MM.1S (cell line): ENCODE results near the gene C1QL4.

ENCODE experiments used
- CTCF ChIP-seq: fragments of 300-600 bp; sonication (generic); IDR thresholded peaks from 2 replicates; pipeline ENCODE4 v1.5.1; 2016; ENCODE audit warnings: antibody characterized with exemption, low read length, mixed read lengths
- EZH2 ChIP-seq: fragments of 300-600 bp; sonication (generic); optimal IDR thresholded peaks from 2 replicates; pipeline ENCODE3; 2017; ENCODE audit warnings: low read depth, mild to moderate bottlenecking, antibody characterized with exemption, low read length, mixed read lengths
- EZH2phosphoT487 ChIP-seq: fragments of 300-600 bp; sonication (generic); IDR thresholded peaks from 2 replicates; pipeline ENCODE4 v1.6.1; 2018; ENCODE audit warnings: antibody characterized with exemption, low read length

- no peak for TF ChIP-seq EZH2
- no peak for TF ChIP-seq CTCF
- no peak for TF ChIP-seq EZH2phosphoT487
Measured at GRCh38 chr12:49304161-49304560, 32.8 kb downstream of the C1QL4 start.
